Measurements from ENCODE around the gene PTPN11.

GRCh38 chr12:112406519-112407488, 11.9 kb upstream of the PTPN11 start:
- no peak for TF ChIP-seq NRF1 (conservative IDR thresholded peaks at IDR 0.05; ENCODE audit: low read depth, low read length)
- TF ChIP-seq POLR2AphosphoS5 (IDR thresholded peaks at IDR 0.05; ENCODE audit: low read length), result no peak
- no peak for TF ChIP-seq ZNF687 (IDR thresholded peaks at IDR 0.05)
- no peak for TF ChIP-seq CTCF (IDR thresholded peaks at IDR 0.05 in 2 of 3, conservative IDR thresholded peaks at IDR 0.05 in 1 of 3; ENCODE audit: control insufficient read depth in 2 of 3, extremely low read depth in 1 of 3, insufficient read depth in 1 of 3, low read depth in 3 of 3, low read length in 3 of 3)
- TF ChIP-seq E2F8 (IDR thresholded peaks at IDR 0.05; ENCODE audit: low read depth, partially characterized antibody), result no peak
- TF ChIP-seq CHD2 (IDR thresholded peaks at IDR 0.05; ENCODE audit: borderline replicate concordance, low read depth, low read length), result no peak
- TF ChIP-seq SIN3A (IDR thresholded peaks at IDR 0.05; ENCODE audit: low read depth, low read length), result no peak
- no peak for TF ChIP-seq SKIL (IDR thresholded peaks at IDR 0.05; ENCODE audit: low read depth, poor library complexity, severe bottlenecking)

Measured in GM12878 (cell line).